Stomach (tissue), 9 donors: Measurements from ENCODE around the gene EDN3. TPM values are rescaled to one million over a fixed set of nuclear protein-coding genes. Genes with fewer than 3 reads are reported as not detected.

Source experiments
- DNase-seq, 2 donors: peaks; one replicate each; pipeline versions ENCODE4 v3.0.0 to v3.0.0-alpha.2; 2013 to 2019
- H3K27ac ChIP-seq, 5 donors: fragments of 200-600 bp in 4 of 5; sonication (generic) in 4 of 5; one replicate each; pipeline ENCODE4 v1.5.1; 2013 to 2019; ENCODE audit warnings: mild to moderate bottlenecking in 1 of 5, moderate library complexity in 1 of 5
- H3K27me3 ChIP-seq, 3 donors: fragments of 200-600 bp; sonication (generic); one replicate each; pipeline ENCODE4 v1.5.1; 2017 to 2019; ENCODE audit warnings: mixed run types in 1 of 3
- H3K36me3 ChIP-seq, 4 donors: fragments of 200-600 bp; sonication (generic); 1 replicate in 3 of 4; 2 replicates in 1 of 4; pipeline ENCODE4 v1.5.1; 2016 to 2019
- H3K4me1 ChIP-seq, 4 donors: fragments of 200-600 bp; sonication (generic); one replicate each; pipeline ENCODE4 v1.5.1; 2016 to 2019
- H3K4me3 ChIP-seq, 4 donors: fragments of 200-600 bp; sonication (generic) in 3 of 4; one replicate each; pipeline ENCODE4 v1.5.1; 2016 to 2019; ENCODE audit warnings: mild to moderate bottlenecking in 1 of 4
- H3K9me3 ChIP-seq, 4 donors: fragments of 200-600 bp; sonication (generic); one replicate each; pipeline ENCODE4 v1.5.1; 2016 to 2019
- CTCF ChIP-seq, 7 experiments: fragments of 450-650 bp in 4 of 7; fragments of 200-600 bp in 3 of 7; sonication (generic) in 3 of 7; IDR thresholded peaks; one replicate each; pipeline ENCODE4 v1.5.1; 2016 to 2019; ENCODE audit warnings: antibody characterized with exemption in 7 of 7, control low read depth in 2 of 7, mild to moderate bottlenecking in 1 of 7
- EP300 ChIP-seq: sonication (generic); formaldehyde crosslinking; IDR thresholded peaks from one replicate; pipeline ENCODE4 v1.6.1; 2017; ENCODE audit warnings: antibody characterized with exemption
- POLR2A ChIP-seq, 4 donors: fragments of 450-650 bp; IDR thresholded peaks; one replicate each; pipeline ENCODE4 v1.6.1; 2016; ENCODE audit warnings: antibody characterized with exemption in 4 of 4, control low read depth in 2 of 4, mild to moderate bottlenecking in 1 of 4, moderate library complexity in 1 of 4
- POLR2AphosphoS5 ChIP-seq, 3 donors: sonication (generic); formaldehyde crosslinking; IDR thresholded peaks; one replicate each; pipeline ENCODE4 v1.6.1; 2016; ENCODE audit warnings: antibody characterized with exemption in 3 of 3
- WGBS, 5 donors: extraction: QIAGEN DNeasy Blood & Tissue Kit in 3 of 5; methylation state at CpG; one replicate each; pipeline versions ENCODE4 v1.1.5 to v1.1.7; 2013 to 2018; 5-methylcytosine and 5-hydroxymethylcytosine counted together
- intact Hi-C: fragments of 100-400 bp; cut with DNase I; formaldehyde crosslinking; loops from one replicate; pipeline ENCODE4 v1.15.1; 2023; ENCODE audit warnings: low total_unique reads
- polyA plus RNA-seq, 3 donors: library from polyadenylated mRNA; stranded (reverse); fragments of 200-250 nt; gene quantifications; one replicate each; pipeline ENCODE4 v1.2.3, GENCODE V29; 2013
- total RNA-seq, 5 donors: library from RNA; depleted of rRNA; stranded (reverse); fragments of >200 nt; gene quantifications; one replicate each; pipeline versions ENCODE4 v1.1.0 to v1.2.3, GENCODE V29; 2014 to 2016
- donor health status: healthy with polysubstance abuse.
- donor health status: Bipolar disorder and iron deficiency.
- donor health status: healthy.

EDN3 gene
- total and polyA plus RNA-seq, 8 donors, result 2.0 to 20.0 (median 4.4) TPM; not detected in 4

GRCh38 chr20:59361411-59361810, 61.0 kb downstream of the EDN3 start:
- Histone ChIP-seq H3K9me3 (no peaks in the 10 kb centered on the region), H3K36me3 (no peaks in the 10 kb centered on the region), H3K27me3 (peaks cover 0 to 57% (median 0%) of the 10 kb centered on the region in 3 donors), H3K4me1 (no peaks in the 10 kb centered on the region), H3K4me3 (no peak overlapping the region), H3K27ac (no peak overlapping the region)
- intact Hi-C loops, result no loop called here
- 55 to 76% (median 65%) methylated on average over 5 of the region's 5 CpGs for WGBS, 5 donors
- no peak for TF ChIP-seq CTCF (IDR thresholded peaks at IDR 0.05)
- no peak for TF ChIP-seq POLR2A (IDR thresholded peaks at IDR 0.05)
- TF ChIP-seq EP300, result no peak
- TF ChIP-seq POLR2AphosphoS5 (IDR thresholded peaks at IDR 0.05), result no peak
- DNase-seq, result no peak

- Histone ChIP-seq H3K27ac (no peak overlapping the region), H3K9me3 (no peaks in the 10 kb centered on the region), H3K4me3 (no peak overlapping the region), H3K36me3 (no peaks in the 10 kb centered on the region), H3K27me3 (peaks cover 0 to 41% (median 0%) of the 10 kb centered on the region in 3 donors), H3K4me1 (no peaks in the 10 kb centered on the region)
- 70 to 74% (median 72%) methylated on average over 12 of the region's 12 CpGs for WGBS, 5 donors
- no peak for DNase-seq
- TF ChIP-seq POLR2A (IDR thresholded peaks at IDR 0.05) (no peak), EP300 (no peak), POLR2AphosphoS5 (IDR thresholded peaks at IDR 0.05) (no peak)
- intact Hi-C loops, result no loop called here
These were observed 62.7 kb downstream of the EDN3 start for GRCh38 chr20:59363101-59363500.

GRCh38 chr20:59364611-59365010, 64.2 kb downstream of the EDN3 start:
- TF ChIP-seq POLR2AphosphoS5 (IDR thresholded peaks at IDR 0.05) (no peak), POLR2A (IDR thresholded peaks at IDR 0.05) (no peak), EP300 (no peak), CTCF (IDR thresholded peaks at IDR 0.05) (no peak)
- intact Hi-C loops, result no loop called here
- no peaks in the 10 kb centered on the region for H3K36me3 ChIP-seq
- 63 to 82% (median 64%) methylated on average over 5 to 6 of the region's 6 CpGs for WGBS, 5 donors
- no peak overlapping the region for H3K4me3 ChIP-seq
- DNase-seq, result no peak
- H3K9me3 ChIP-seq, result no peaks in the 10 kb centered on the region
- H3K27ac ChIP-seq, result no peak overlapping the region
- H3K27me3 ChIP-seq, result peaks cover 0 to 36% (median 0%) of the 10 kb centered on the region in 3 donors
- no peaks in the 10 kb centered on the region for H3K4me1 ChIP-seq

DNA sequence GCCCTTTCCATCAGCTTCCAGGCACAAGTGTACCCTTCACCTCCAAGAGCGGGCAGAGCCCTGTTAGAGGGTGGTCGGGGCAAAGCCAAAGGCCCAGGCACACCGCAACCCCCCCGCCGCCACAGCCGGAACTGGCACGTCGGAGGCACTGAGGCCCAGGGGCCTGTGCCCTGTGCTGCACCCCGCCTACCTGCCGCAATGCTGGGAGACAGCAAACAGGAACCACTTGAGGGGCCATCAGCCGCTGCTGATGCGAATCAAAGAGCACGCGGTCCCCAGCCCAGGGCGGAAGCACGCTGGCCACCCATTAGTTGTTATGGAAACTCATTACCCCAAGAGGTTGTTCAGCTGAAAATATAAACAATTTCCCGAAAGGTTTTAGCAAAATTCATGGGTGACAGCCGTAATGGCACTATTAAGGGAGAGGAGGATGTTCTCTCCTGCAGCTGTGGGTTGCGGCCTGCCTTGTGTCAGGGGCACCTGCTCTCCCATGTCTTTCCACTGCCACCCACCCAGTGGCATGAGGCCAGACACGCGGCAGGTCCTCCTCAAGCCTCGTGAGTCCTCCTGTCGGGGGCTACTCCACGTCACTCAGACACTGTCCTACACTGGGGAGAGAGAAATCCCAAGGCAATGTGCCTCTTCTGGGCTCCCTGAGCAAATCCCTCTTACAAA, 65.3 kb downstream of the EDN3 start:
- no peak overlapping the region for H3K27ac ChIP-seq
- no peak for TF ChIP-seq CTCF (IDR thresholded peaks at IDR 0.05)
- TF ChIP-seq EP300, result no peak
- no peak for TF ChIP-seq POLR2A (IDR thresholded peaks at IDR 0.05)
- no peak for TF ChIP-seq POLR2AphosphoS5 (IDR thresholded peaks at IDR 0.05)
- H3K36me3 ChIP-seq, result no peaks in the 10 kb centered on the region
- intact Hi-C loops, result no loop called here
- WGBS, 5 donors, result 81 to 90% (median 83%) methylated on average over 17 to 24 of the region's 24 CpGs
- no peaks in the 10 kb centered on the region for H3K9me3 ChIP-seq
- H3K4me3 ChIP-seq, result no peak overlapping the region
- peaks cover 0 to 34% (median 0%) of the 10 kb centered on the region in 3 donors for H3K27me3 ChIP-seq
- no peaks in the 10 kb centered on the region for H3K4me1 ChIP-seq
- DNase-seq, result peak in 1 of 2 donors; percentile 69

- no peak for DNase-seq
- H3K9me3 ChIP-seq, result no peaks in the 10 kb centered on the region
- WGBS, 5 donors, result 55 to 67% (median 60%) methylated on average over 6 of the region's 6 CpGs
- no peaks in the 10 kb centered on the region for H3K36me3 ChIP-seq
- peaks cover 0 to 6% (median 0%) of the 10 kb centered on the region in 3 donors for H3K27me3 ChIP-seq
- no peak overlapping the region for H3K4me3 ChIP-seq
- H3K4me1 ChIP-seq, result no peaks in the 10 kb centered on the region
- no peak overlapping the region for H3K27ac ChIP-seq
- intact Hi-C loops, result no loop called here
- TF ChIP-seq POLR2A (IDR thresholded peaks at IDR 0.05) (no peak), EP300 (no peak), CTCF (IDR thresholded peaks at IDR 0.05) (no peak), POLR2AphosphoS5 (IDR thresholded peaks at IDR 0.05) (no peak)
These were observed 71.0 kb downstream of the EDN3 start for GRCh38 chr20:59371431-59371830.
